ENCODE results near the gene CYB5R4. TPM values are rescaled to one million over a fixed set of nuclear protein-coding genes. Genes with fewer than 3 reads are reported as not detected.
"Not testable (repeated sequence)": the region's sequence is repeated elsewhere in the genome, so short reads cannot be mapped to it uniquely, and the experiment has no call there.

The CYB5R4 gene
- total and polyA plus RNA-seq, 2 donors (not counting 1 experiment from before 2014, with no cell fraction given): 11.8 to 39.6 TPM

DNA sequence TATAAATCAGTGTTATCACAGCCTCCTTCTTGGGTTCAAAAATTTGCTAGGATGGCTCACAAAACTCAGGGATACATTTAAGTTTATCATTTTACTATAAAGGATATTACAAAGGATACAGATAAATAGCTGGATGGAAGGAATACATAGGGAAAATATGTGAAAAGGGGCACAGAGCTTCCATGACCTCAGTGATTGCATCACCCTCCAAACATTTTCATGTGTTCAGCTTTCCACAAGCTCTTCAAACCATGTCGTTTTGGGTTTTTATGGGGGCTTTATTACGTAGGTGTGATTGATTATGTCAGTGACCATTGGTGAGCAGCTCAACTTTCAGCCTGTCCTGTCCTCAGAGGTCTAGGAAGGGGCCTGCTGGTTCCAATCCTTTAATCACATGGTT is 68.0 kb downstream of the CYB5R4 start:
- ChIA-PET CTCF (no interaction called here), POLR2A (no interaction called here)
- H3K4me2 ChIP-seq (replicated peaks; ENCODE audit: low read depth, low read length, poor library complexity, severe bottlenecking): no peak overlapping the region
- H2AFZ ChIP-seq (ENCODE audit: insufficient read depth, low read depth, low read length, poor library complexity, severe bottlenecking): no peak overlapping the region
- H3K36me3 ChIP-seq (replicated peaks in 1 of 2; ENCODE audit: control extremely low read depth in 1 of 2, control insufficient read depth in 1 of 2, extremely low read depth in 1 of 2, insufficient read depth in 2 of 2, low read length in 1 of 2): peaks cover 16 to 74% of the 10 kb centered on the region in 2 experiments
- H3K4me3 ChIP-seq (ENCODE audit: control extremely low read depth in 1 of 5, extremely low read depth in 1 of 5, insufficient read depth in 1 of 5, low read depth in 2 of 5, low read length in 4 of 5): no peak overlapping the region
- no peaks in the 10 kb centered on the region for H3K9me3 ChIP-seq (ENCODE audit: control extremely low read depth in 1 of 3, control insufficient read depth in 2 of 3, insufficient read depth in 1 of 3, low read length in 2 of 3)
- DNase-seq (no peak), ATAC-seq (ENCODE audit: low read depth) (no peak)
- no peaks in the 10 kb centered on the region for H3K4me1 ChIP-seq (ENCODE audit: control insufficient read depth in 2 of 2, insufficient read depth in 2 of 2, low read length in 2 of 2)
- Mint-ChIP-seq H3K27ac (no peak overlapping the region), H3K4me3 (no peak overlapping the region), H3K9me3 (ENCODE audit: insufficient read depth) (no peaks in the 10 kb centered on the region), H3K27me3 (no peaks in the 10 kb centered on the region), H3K4me1 (no peaks in the 10 kb centered on the region)
- no CpG with 5 or more reads among the region's 2 CpGs for WGBS (ENCODE audit: insufficient coverage)
- no peak overlapping the region for H3K9ac ChIP-seq (ENCODE audit: low read length)
- intact Hi-C loops (cut with micrococcal nuclease): no loop called here
- no peak overlapping the region for H3K27ac ChIP-seq (ENCODE audit: low read length in 2 of 2)
- no peaks in the 10 kb centered on the region for H3K27me3 ChIP-seq (replicated peaks in 1 of 4; ENCODE audit: control extremely low read depth in 1 of 4, control insufficient read depth in 3 of 4, insufficient read depth in 4 of 4, low read length in 3 of 4)
- no peaks in the 10 kb centered on the region for H3K79me2 ChIP-seq (ENCODE audit: control insufficient read depth, insufficient read depth, low read length)
- TF ChIP-seq, protein P1, sequence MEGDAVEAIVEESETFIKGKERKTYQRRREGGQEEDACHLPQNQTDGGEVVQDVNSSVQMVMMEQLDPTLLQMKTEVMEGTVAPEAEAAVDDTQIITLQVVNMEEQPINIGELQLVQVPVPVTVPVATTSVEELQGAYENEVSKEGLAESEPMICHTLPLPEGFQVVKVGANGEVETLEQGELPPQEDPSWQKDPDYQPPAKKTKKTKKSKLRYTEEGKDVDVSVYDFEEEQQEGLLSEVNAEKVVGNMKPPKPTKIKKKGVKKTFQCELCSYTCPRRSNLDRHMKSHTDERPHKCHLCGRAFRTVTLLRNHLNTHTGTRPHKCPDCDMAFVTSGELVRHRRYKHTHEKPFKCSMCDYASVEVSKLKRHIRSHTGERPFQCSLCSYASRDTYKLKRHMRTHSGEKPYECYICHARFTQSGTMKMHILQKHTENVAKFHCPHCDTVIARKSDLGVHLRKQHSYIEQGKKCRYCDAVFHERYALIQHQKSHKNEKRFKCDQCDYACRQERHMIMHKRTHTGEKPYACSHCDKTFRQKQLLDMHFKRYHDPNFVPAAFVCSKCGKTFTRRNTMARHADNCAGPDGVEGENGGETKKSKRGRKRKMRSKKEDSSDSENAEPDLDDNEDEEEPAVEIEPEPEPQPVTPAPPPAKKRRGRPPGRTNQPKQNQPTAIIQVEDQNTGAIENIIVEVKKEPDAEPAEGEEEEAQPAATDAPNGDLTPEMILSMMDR (IDR thresholded peaks at IDR 0.05): no peak
- TF ChIP-seq EZH2 (IDR thresholded peaks at IDR 0.05; ENCODE audit: borderline replicate concordance, insufficient read depth, low read depth, low read length, poor library complexity, severe bottlenecking): no peak
- peaks cover 6% of the 10 kb centered on the region for H4K20me1 ChIP-seq (ENCODE audit: control insufficient read depth, insufficient read depth, low read length, poor library complexity, severe bottlenecking)

DNA sequence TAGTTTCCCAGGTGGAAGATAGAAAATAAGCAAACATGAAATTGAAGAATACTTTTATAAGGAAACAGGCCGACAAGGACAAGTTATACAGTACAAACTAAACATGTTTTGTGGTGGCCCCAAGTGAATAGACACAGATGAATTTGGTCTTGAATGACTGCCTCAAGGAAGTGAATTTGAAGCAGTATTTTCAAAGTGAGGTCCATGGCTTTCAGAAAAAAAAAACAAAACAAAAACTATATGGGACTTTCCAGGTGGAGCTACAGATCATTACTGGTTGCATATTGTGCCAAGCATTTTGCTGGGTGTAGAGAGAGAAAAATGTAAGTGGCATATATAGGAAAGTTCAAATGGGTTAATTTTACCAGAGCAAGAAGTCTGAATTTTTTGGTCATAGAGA is 68.8 kb downstream of the CYB5R4 start:
- Histone ChIP-seq H3K9me3 (ENCODE audit: control extremely low read depth in 1 of 3, control insufficient read depth in 2 of 3, insufficient read depth in 1 of 3, low read length in 2 of 3) (no peaks in the 10 kb centered on the region), H3K79me2 (ENCODE audit: control insufficient read depth, insufficient read depth, low read length) (no peaks in the 10 kb centered on the region), H3K4me3 (ENCODE audit: control extremely low read depth in 1 of 5, extremely low read depth in 1 of 5, insufficient read depth in 1 of 5, low read depth in 2 of 5, low read length in 4 of 5) (no peak overlapping the region), H3K9ac (ENCODE audit: low read length) (no peak overlapping the region), H3K27me3 (replicated peaks in 1 of 4; ENCODE audit: control extremely low read depth in 1 of 4, control insufficient read depth in 3 of 4, insufficient read depth in 4 of 4, low read length in 3 of 4) (no peaks in the 10 kb centered on the region), H3K27ac (ENCODE audit: low read length in 2 of 2) (no peak overlapping the region), H4K20me1 (ENCODE audit: control insufficient read depth, insufficient read depth, low read length, poor library complexity, severe bottlenecking) (peaks cover 6% of the 10 kb centered on the region), H2AFZ (ENCODE audit: insufficient read depth, low read depth, low read length, poor library complexity, severe bottlenecking) (no peak overlapping the region), H3K4me2 (replicated peaks; ENCODE audit: low read depth, low read length, poor library complexity, severe bottlenecking) (no peak overlapping the region), H3K36me3 (replicated peaks in 1 of 2; ENCODE audit: control extremely low read depth in 1 of 2, control insufficient read depth in 1 of 2, extremely low read depth in 1 of 2, insufficient read depth in 2 of 2, low read length in 1 of 2) (peaks cover 14 to 76% of the 10 kb centered on the region in 2 experiments), H3K4me1 (ENCODE audit: control insufficient read depth in 2 of 2, insufficient read depth in 2 of 2, low read length in 2 of 2) (no peaks in the 10 kb centered on the region)
- ChIA-PET POLR2A (no interaction called here), CTCF (no interaction called here)
- Mint-ChIP-seq H3K27ac (peak overlapping the region; percentile 3), H3K4me1 (no peaks in the 10 kb centered on the region), H3K9me3 (ENCODE audit: insufficient read depth) (no peaks in the 10 kb centered on the region), H3K27me3 (no peaks in the 10 kb centered on the region), H3K4me3 (no peak overlapping the region)
- intact Hi-C loops (cut with micrococcal nuclease): no loop called here
- no peak for TF ChIP-seq EZH2 (IDR thresholded peaks at IDR 0.05; ENCODE audit: borderline replicate concordance, insufficient read depth, low read depth, low read length, poor library complexity, severe bottlenecking)
- TF ChIP-seq, protein P1 (IDR thresholded peaks at IDR 0.05): no peak
- no peak for ATAC-seq (ENCODE audit: low read depth)
- no peak for DNase-seq
- WGBS (ENCODE audit: insufficient coverage): no CpG with 5 or more reads among the region's 1 CpG

DNA sequence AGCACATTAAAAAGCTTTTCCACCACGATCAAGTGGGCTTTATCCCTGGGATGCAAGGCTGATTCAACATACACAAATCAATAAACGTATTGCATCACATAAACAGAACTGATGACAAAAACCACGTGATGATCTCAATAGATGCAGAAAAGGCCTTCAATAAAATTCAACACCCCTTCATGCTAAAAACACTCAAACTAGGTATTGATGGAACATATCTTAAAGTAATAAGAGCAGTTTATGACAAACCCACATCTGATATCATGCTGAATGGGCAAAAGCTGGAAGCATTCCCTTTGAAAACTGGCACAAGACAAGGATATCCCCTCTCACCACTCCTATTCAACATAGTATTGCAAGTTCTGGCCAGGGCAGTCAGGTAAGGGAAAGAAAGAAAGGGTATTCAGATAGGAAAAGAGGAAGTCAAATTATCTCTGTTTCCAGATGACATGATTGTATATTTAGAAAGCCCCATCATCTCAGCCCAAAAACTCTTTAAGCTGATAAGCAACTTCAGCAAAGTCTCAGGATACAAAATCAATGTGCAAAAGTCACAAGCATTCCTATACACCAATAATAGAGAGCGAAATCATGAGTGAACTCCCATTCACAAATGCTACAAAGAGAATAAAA is 86.8 kb downstream of the CYB5R4 start:
- WGBS (ENCODE audit: insufficient coverage): 100% methylated on average over 3 of the region's 4 CpGs
- H3K4me2 ChIP-seq (replicated peaks; ENCODE audit: low read depth, low read length, poor library complexity, severe bottlenecking); H3K9ac ChIP-seq (ENCODE audit: low read length); DNase-seq; H3K27me3 Mint-ChIP-seq; CTCF ChIA-PET; H3K79me2 ChIP-seq (ENCODE audit: control insufficient read depth, insufficient read depth, low read length); H4K20me1 ChIP-seq (ENCODE audit: control insufficient read depth, insufficient read depth, low read length, poor library complexity, severe bottlenecking); H3K4me3 Mint-ChIP-seq; H3K4me1 Mint-ChIP-seq; POLR2A ChIA-PET; ATAC-seq (ENCODE audit: low read depth); H3K4me3 ChIP-seq (ENCODE audit: control extremely low read depth in 1 of 5, extremely low read depth in 1 of 5, insufficient read depth in 1 of 5, low read depth in 2 of 5, low read length in 4 of 5); H3K27ac Mint-ChIP-seq; intact Hi-C loops (cut with micrococcal nuclease); H3K4me1 ChIP-seq (ENCODE audit: control insufficient read depth in 2 of 2, insufficient read depth in 2 of 2, low read length in 2 of 2); H2AFZ ChIP-seq (ENCODE audit: insufficient read depth, low read depth, low read length, poor library complexity, severe bottlenecking); H3K9me3 ChIP-seq (ENCODE audit: control extremely low read depth in 1 of 3, control insufficient read depth in 2 of 3, insufficient read depth in 1 of 3, low read length in 2 of 3); H3K27me3 ChIP-seq (replicated peaks in 1 of 4; ENCODE audit: control extremely low read depth in 1 of 4, control insufficient read depth in 3 of 4, insufficient read depth in 4 of 4, low read length in 3 of 4); H3K27ac ChIP-seq (ENCODE audit: low read length in 2 of 2): not testable (repeated sequence)
- H3K9me3 Mint-ChIP-seq (ENCODE audit: insufficient read depth): peaks cover 19% of the 10 kb centered on the region
- peaks cover 4 to 22% of the 10 kb centered on the region in 2 experiments for H3K36me3 ChIP-seq (replicated peaks in 1 of 2; ENCODE audit: control extremely low read depth in 1 of 2, control insufficient read depth in 1 of 2, extremely low read depth in 1 of 2, insufficient read depth in 2 of 2, low read length in 1 of 2)
